Measurements from ENCODE around the gene SPATA32.

Gene SPATA32, protein sequence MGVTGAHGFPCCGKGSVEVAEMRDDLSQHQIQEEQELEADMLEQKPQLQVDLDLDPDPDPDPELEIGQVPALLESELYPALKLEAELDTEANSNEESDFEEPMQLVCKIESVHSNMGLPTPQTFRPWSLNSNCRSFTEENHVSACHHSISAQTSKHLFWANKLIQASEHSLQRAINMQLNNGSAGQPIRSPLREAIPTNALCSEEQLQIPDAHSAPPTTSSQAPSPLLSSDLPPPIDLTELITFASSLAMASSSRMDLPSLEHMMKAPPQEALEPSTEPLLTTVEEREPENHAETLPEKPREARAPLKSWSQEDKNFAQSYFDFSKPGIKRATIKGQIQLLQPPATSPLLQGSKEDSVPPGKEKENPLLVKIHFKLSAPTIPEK

DNA sequence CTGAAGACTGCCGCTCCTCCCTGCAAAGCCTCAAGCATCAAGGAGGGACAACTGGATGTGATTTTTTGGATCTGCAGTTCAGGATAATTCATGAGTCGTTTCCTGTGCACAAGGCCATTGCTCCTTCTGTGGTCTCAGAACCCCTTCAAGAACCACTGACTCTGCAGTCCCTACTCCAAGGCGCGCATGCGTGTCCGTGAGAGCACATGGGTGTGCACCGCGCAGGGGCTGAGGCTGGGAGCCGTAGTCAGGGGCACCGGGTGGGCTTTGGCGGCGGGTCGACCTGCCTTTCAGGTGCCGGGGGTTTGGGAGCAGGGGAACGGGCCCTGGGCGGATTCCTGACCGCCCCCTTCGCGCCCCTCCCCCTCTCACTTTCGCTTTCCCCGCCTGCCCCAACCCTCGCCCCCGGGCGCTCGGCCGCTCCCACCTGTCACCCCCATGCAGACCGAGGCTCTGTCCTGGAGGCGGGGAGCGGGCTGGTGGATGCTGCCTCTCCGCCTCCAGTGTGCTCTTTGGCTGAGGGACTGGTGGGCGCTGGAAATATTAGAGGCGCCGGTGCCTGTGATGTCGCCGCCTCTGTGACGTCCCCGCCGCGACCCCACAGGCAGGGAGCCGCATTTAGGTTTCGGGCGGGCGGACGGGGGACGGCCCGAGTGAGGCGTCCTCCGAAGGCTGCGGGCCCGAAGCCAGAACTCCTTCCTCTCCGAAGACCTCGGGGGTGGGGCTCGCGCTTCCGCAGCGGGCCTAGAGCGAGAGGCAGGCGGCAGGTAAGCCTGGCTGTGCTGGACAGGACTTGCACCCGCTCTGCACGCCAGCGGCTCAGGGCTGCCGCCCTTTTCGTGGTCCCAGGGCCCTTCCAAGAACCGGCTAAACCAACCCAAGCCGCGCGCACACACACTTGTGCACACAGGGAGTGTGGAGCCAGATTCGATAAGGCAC lies at the start of gene SPATA32:
Gene SPATA32 (minus strand): TSS at position 518 of the 939 bp plus-strand sequence. CDS start 78 bp downstream, at position 440.
- TF ChIP-seq, protein P1, sequence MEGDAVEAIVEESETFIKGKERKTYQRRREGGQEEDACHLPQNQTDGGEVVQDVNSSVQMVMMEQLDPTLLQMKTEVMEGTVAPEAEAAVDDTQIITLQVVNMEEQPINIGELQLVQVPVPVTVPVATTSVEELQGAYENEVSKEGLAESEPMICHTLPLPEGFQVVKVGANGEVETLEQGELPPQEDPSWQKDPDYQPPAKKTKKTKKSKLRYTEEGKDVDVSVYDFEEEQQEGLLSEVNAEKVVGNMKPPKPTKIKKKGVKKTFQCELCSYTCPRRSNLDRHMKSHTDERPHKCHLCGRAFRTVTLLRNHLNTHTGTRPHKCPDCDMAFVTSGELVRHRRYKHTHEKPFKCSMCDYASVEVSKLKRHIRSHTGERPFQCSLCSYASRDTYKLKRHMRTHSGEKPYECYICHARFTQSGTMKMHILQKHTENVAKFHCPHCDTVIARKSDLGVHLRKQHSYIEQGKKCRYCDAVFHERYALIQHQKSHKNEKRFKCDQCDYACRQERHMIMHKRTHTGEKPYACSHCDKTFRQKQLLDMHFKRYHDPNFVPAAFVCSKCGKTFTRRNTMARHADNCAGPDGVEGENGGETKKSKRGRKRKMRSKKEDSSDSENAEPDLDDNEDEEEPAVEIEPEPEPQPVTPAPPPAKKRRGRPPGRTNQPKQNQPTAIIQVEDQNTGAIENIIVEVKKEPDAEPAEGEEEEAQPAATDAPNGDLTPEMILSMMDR (conservative IDR thresholded peaks at IDR 0.05) = no peak
- no peak for TF ChIP-seq ZFX (IDR thresholded peaks at IDR 0.05)
- no peak within 1 kb of the TSS for H3K27ac ChIP-seq

DNA sequence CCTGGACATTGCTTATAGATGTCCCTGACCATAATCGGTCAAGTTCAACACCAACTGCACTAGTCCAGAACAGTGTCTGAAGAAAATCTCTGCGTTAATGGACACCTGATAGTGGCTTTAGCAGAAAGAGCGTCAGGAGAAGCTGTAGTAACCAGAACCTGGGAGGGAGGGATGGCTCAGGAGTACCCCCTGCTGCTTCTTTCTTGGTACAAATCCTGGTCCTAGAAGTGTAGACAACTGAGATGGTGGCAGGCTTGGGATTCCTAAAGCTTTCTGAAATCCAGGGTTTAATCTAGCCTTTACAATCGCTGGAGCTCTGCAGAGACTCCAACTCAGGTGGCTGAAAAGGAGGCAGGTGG lies 49.5 kb upstream of the SPATA32 start:
- peak overlapping the region; percentile 77 for H3K27ac ChIP-seq
- TF ChIP-seq, protein P1 (conservative IDR thresholded peaks at IDR 0.05) = no peak
- TF ChIP-seq ZFX (IDR thresholded peaks at IDR 0.05) = no peak

DNA sequence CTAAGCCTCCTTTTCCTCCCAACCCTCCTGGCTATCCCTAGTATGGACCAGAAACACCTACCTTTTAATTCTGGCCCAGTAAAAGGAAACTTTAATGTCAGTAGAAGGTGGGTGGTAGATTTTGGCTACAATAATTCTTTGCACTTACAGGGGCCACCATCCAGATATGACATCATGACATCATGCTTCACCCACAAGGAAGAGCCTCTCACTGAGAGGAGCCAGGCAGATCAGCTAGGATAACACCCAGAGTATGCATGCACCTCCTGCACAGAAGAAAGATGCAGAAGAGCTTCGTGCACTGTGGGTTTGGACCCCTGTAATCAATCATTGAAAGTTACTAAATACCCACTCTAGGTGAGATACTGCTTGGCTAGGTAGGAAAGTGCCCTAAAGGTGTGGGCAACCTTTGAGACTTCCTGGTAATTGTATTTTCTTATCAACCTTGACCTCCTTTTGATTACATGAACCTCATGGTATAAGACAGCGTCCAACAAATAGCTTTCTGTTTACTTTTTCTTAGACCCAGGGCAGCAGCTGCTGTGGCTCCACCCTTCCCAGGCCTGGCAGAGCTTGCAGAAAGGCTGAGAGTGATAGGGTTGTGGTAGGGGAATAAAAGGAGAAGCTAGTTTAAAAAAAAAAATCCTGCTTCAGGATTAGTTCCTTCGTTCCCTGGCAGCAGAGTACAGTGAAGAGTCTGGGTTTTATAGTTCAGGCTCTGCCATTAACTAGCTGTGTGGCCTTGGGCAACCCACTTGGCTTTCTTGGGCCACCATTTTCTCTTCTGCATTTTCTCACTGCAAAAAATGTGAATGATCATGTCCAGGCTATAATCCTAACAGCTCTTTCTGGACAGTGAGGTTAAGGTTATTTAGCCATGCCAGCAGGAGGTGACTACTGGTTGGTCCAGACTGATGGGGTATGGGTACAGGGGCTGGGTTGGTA lies 48.8 kb upstream of the SPATA32 start:
- TF ChIP-seq, protein P1 (conservative IDR thresholded peaks at IDR 0.05) = no peak
- no peak for TF ChIP-seq ZFX (IDR thresholded peaks at IDR 0.05)
- peak overlapping the region; percentile 77 for H3K27ac ChIP-seq

DNA sequence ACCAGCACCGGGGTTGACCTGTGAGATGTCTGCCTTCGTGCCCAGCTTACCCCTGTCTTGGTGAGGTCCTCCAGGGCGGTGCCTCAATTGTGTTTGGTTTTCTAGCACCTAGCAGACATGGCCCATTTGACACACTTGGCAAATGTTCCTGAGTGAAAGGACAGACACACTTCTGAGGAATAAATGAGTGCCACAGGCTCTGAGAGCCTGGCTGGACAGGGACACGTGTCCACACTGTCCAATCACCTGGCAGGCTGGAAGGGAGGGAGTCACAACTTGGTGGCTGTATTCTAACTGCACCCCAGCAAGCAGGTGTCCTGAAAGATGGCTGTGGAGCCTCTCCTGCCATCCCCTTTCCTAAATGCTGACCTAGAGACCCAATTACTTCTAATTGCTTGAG lies 47.5 kb upstream of the SPATA32 start:
- H3K27ac ChIP-seq = peak overlapping the region; percentile 77
- TF ChIP-seq, protein P1 (conservative IDR thresholded peaks at IDR 0.05) = no peak
- no peak for TF ChIP-seq ZFX (IDR thresholded peaks at IDR 0.05)

DNA sequence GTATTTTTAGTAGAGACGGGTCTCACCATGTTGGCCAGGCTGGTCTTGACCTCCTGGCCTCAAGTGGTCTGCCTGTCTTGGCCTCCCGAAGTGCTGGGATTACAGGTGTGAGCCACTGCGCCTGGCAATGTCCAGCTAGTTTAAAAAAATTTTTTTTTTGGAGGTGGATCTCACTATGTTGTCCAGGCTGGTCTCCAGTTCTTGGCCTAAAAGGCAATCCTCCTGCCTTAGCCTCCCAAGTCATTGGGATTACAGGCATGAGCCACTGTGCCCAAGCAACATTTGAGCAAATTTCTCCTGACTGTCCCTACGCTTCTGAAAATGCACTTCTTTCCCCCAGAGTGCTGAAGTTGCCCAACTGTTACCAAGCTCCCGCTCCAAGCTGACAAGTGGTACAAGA lies 46.9 kb upstream of the SPATA32 start:
- H3K27ac ChIP-seq = peak overlapping the region; percentile 77

DNA sequence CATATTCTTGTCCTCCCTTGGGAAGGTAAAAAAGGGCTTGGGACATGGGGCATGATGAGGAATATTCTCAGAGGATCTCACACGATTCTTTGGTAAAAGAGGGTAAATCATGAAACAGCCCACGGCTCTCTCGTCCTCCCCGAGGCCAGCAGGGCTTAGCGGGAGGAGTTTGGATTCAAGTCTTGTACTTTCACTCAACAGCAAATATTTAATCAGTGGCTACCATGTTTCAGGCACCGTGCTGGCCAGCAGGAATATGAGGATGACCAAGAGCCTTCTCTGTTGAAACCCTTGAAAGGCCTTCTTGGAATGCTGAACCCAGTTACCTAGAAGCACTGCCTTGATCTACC lies 46.1 kb upstream of the SPATA32 start:
- H3K27ac ChIP-seq = peak overlapping the region; percentile 77
- TF ChIP-seq, protein P1 (conservative IDR thresholded peaks at IDR 0.05) = no peak
- TF ChIP-seq ZFX (IDR thresholded peaks at IDR 0.05) = no peak

More for the DNA sequence above, 46.9 kb upstream of the SPATA32 start:
- no peak for TF ChIP-seq ZFX (IDR thresholded peaks at IDR 0.05)
- TF ChIP-seq, protein P1 (conservative IDR thresholded peaks at IDR 0.05) = no peak

Measured in C4-2B (cell line).